HepG2 (cell line): Measurements from ENCODE around the gene BCO1. TPM values are rescaled to one million over a fixed set of nuclear protein-coding genes. Genes with fewer than 3 reads are reported as not detected.

Experiments used
- ATAC-seq: fragments of 200-7000 bp; cut with Tn5 transposase; 3 replicates; pipeline ENCODE4 v1.9.1; 2020; ENCODE audit warnings: mild to moderate bottlenecking, moderate library complexity
- BruUV-seq: library from RNA; stranded (reverse); fragments of 400-500 nt; replicated peaks from 2 replicates; lab custom pipeline; 2021; lab: Mats Ljungman, UMichigan
- CTCF ChIA-PET: fragments of 300-600 bp; formaldehyde crosslinking; extraction: SDS; loops from one replicate; lab custom pipeline; 2021; ENCODE audit warnings: low total read pairs, inconsistent platforms, low intra/inter-chr PET ratio; lab: Yijun Ruan, JAX
- POLR2A ChIA-PET: fragments of 350-600 bp; sonication (Branson Sonifier 250); formaldehyde crosslinking; loops from one replicate; lab custom pipeline; 2020; ENCODE audit warnings: antibody characterized with exemption, inconsistent platforms; lab: Yijun Ruan, JAX
- DNase-seq: peaks from one replicate; pipeline ENCODE4 v3.0.0-alpha.2; 2015; ENCODE audit warnings: low spot score
- FAIRE-seq: peaks from 3 replicates; lab custom pipeline; 2011; peaks lifted over from hg19 to GRCh38; lab: Jason Lieb, UNC
- H2AFZ ChIP-seq: one replicate; pipeline ENCODE4 v1.6.1; 2011; ENCODE audit warnings: low read length, inconsistent platforms
- H3K27ac ChIP-seq: fragments of 300-600 bp; 3 replicates; pipeline ENCODE4 v1.8.0; 2011; ENCODE audit warnings: mixed run types, mild to moderate bottlenecking, mixed read lengths, low read length, inconsistent platforms; ENCODE audit not compliant: insufficient read depth; ENCODE audit errors: extremely low read length
- H3K27me3 ChIP-seq, 2 experiments: fragments of 200-600 bp in 1 of 2; 2 replicates in 1 of 2; 3 replicates in 1 of 2; pipeline versions ENCODE4 v1.6.0 to v1.8.0; 2011; ENCODE audit warnings: low read length in 2 of 2, mild to moderate bottlenecking in 2 of 2, moderate library complexity in 2 of 2, inconsistent platforms in 1 of 2; ENCODE audit not compliant: insufficient read depth in 2 of 2, control insufficient read depth in 1 of 2
- H3K36me3 ChIP-seq, 2 experiments: fragments of 200-600 bp in 1 of 2; replicated peaks in 1 of 2; 2 replicates in 1 of 2; 3 replicates in 1 of 2; pipeline versions ENCODE4 v1.5.1 to v1.8.0; 2011; ENCODE audit warnings: low read length in 2 of 2, inconsistent platforms in 1 of 2; ENCODE audit not compliant: insufficient read depth in 2 of 2, control insufficient read depth in 1 of 2
- H3K4me1 ChIP-seq: 2 replicates; pipeline ENCODE4 v1.5.1; 2012; ENCODE audit warnings: low read length, inconsistent platforms; ENCODE audit not compliant: insufficient read depth
- H3K4me2 ChIP-seq: 2 replicates; pipeline ENCODE4 v1.6.0; 2011; ENCODE audit warnings: low read depth, low read length, inconsistent platforms
- H3K4me3 ChIP-seq, 3 experiments: fragments of 200-600 bp in 1 of 3; sonication (generic), shearing (Covaris generic) in 1 of 3; replicated peaks in 1 of 3; 2 replicates each; pipeline ENCODE4 v1.5.1; 2011 to 2016; ENCODE audit warnings: low read length in 3 of 3, inconsistent platforms in 2 of 3, low read depth in 2 of 3, mild to moderate bottlenecking in 2 of 3, control low read depth in 1 of 3, mixed read lengths in 1 of 3; ENCODE audit not compliant: insufficient read depth in 1 of 3
- H3K79me2 ChIP-seq: one replicate; pipeline ENCODE4 v1.6.1; 2011; ENCODE audit warnings: low read length, inconsistent platforms; ENCODE audit not compliant: insufficient read depth
- H3K9ac ChIP-seq: 2 replicates; pipeline ENCODE4 v1.6.0; 2011; ENCODE audit warnings: mild to moderate bottlenecking, low read depth, low read length, inconsistent platforms; ENCODE audit not compliant: insufficient read depth
- H3K9me3 ChIP-seq: 2 replicates; pipeline ENCODE4 v1.5.1; 2012; ENCODE audit warnings: mild to moderate bottlenecking, low read length
- H4K20me1 ChIP-seq: 2 replicates; pipeline ENCODE4 v1.6.0; 2011; ENCODE audit warnings: inconsistent platforms, mild to moderate bottlenecking, low read length, moderate library complexity; ENCODE audit not compliant: insufficient read depth
- HNF4G ChIP-seq, 2 experiments: sonication (generic) in 1 of 2; formaldehyde crosslinking in 1 of 2; IDR thresholded peaks; 2 replicates each; pipeline versions ENCODE4 v1.4.0 to v1.6.1; 2011 to 2020; ENCODE audit warnings: borderline replicate concordance in 2 of 2, low read depth in 2 of 2, mild to moderate bottlenecking in 2 of 2, low read length in 1 of 2, missing genetic modification reagents in 1 of 2, moderate library complexity in 1 of 2
- KLF15 ChIP-seq: sonication (generic); formaldehyde crosslinking; IDR thresholded peaks from 2 replicates; pipeline ENCODE4 v1.8.1; 2023; ENCODE audit warnings: borderline replicate concordance, mild to moderate bottlenecking, inconsistent platforms, missing genetic modification reagents, mixed read lengths
- MXI1 ChIP-seq: IDR thresholded peaks from 3 replicates; pipeline ENCODE4 v1.6.1; 2012; ENCODE audit warnings: low read depth, low read length, inconsistent platforms, borderline replicate concordance
- RXRA ChIP-seq: sonication (generic); formaldehyde crosslinking; IDR thresholded peaks from 2 replicates; pipeline ENCODE4 v1.5.1; 2020; ENCODE audit warnings: missing genetic modification reagents
- ZNF274 ChIP-seq: sonication (generic); formaldehyde crosslinking; IDR thresholded peaks from 2 replicates; pipeline ENCODE4 v1.5.1; 2020; ENCODE audit warnings: mild to moderate bottlenecking, missing genetic modification reagents
- whole genome bisulfite sequencing: methylation state at CpG from one replicate; pipeline ENCODE4 v1.1.6; 2017; ENCODE audit warnings: low lambda C conversion rate; 5-methylcytosine and 5-hydroxymethylcytosine counted together
- in situ Hi-C: cut with HindIII; loops from 2 replicates; pipeline ENCODE4 v1.10.0; 2017; ENCODE audit warnings: low pct_unique_long_range_greater_than_20kb; ENCODE audit not compliant: extremely low pct_ligation_motif_present
- intact Hi-C: fragments of 100-400 bp; cut with micrococcal nuclease; formaldehyde crosslinking; loops from one replicate; pipeline ENCODE4 v1.10.0; 2022; ENCODE audit not compliant: unreplicated experiment
- polyA plus RNA-seq, 8 experiments: library from polyadenylated mRNA; depleted of rRNA in 3 of 8; stranded (reverse) in 7 of 8; unstranded in 1 of 8; fragments of >200 nt; fragmentation: Illumina TruSeq in 4 of 8; extraction: Trizol in 4 of 8; gene quantifications; 2 replicates each; pipeline versions ENCODE4 v1.2.1 to v1.2.3, GENCODE V29; 2011 to 2016; ENCODE audit warnings: low read depth in 4 of 8, missing spikeins in 1 of 8, mixed read lengths in 1 of 8; ENCODE audit not compliant: insufficient read depth in 1 of 8
- total RNA-seq, 5 experiments: library from RNA; depleted of rRNA; stranded (reverse); fragments of >200 nt; fragmentation: Illumina TruSeq; extraction: Trizol; gene quantifications; 2 replicates each; pipeline ENCODE4 v1.2.3, GENCODE V29; 2016; ENCODE audit warnings: low read depth in 1 of 5

BCO1 gene
- total and polyA plus RNA-seq, 2 of the 13 experiments (the other 11 are each of a cell fraction or from before 2014, with no cell fraction given): 0.11 TPM; not detected in 1

- Histone ChIP-seq H3K9ac (no peak overlapping the region), H3K27ac (no peak overlapping the region), H3K36me3 (peaks cover 2 to 4% of the 10 kb centered on the region in 2 experiments; a peak in 2 of 5 replicates), H3K4me2 (no peak overlapping the region), H3K9me3 (no peaks in the 10 kb centered on the region), H3K4me1 (no peaks in the 10 kb centered on the region), H3K4me3 (no peak overlapping the region), H4K20me1 (0 out of 2 replicates have a peak, but pooled peaks cover 2% of the 10 kb centered on the region), H3K79me2 (peaks cover 51% of the 10 kb centered on the region), H3K27me3 (no peaks in the 10 kb centered on the region), H2AFZ (no peak overlapping the region)
- ATAC-seq: no peak
- in situ Hi-C loops (no loop called here), intact Hi-C loops (no loop called here)
- WGBS: 97% methylated on average over 6 of the region's 6 CpGs
- TF ChIP-seq ZNF274 (CRISPR knock-in tag) (no peak), RXRA (CRISPR knock-in tag) (no peak), KLF15 (CRISPR knock-in tag) (no peak)
- CTCF ChIA-PET: no interaction called here
- BruUV-seq: no TSS peak
- FAIRE-seq: no peak
- DNase-seq: no peak
- POLR2A ChIA-PET: no interaction called here
These were observed 86.3 kb downstream of the BCO1 start for GRCh38 chr16:81324808-81325207.

- no TSS peak for BruUV-seq
- DNase-seq (no peak), FAIRE-seq (no peak)
- H3K79me2 ChIP-seq: peaks cover 29% of the 10 kb centered on the region
- no peaks in the 10 kb centered on the region for H3K9me3 ChIP-seq
- H3K27ac ChIP-seq: no peak overlapping the region
- ChIA-PET POLR2A (no interaction called here), CTCF (no interaction called here)
- H3K4me1 ChIP-seq: no peaks in the 10 kb centered on the region
- H4K20me1 ChIP-seq: 0 out of 2 replicates have a peak, but pooled peaks cover 2% of the 10 kb centered on the region
- H3K36me3 ChIP-seq: peaks cover 2 to 4% of the 10 kb centered on the region in 2 experiments; a peak in 2 of 5 replicates
- H3K4me2 ChIP-seq: no peak overlapping the region
- H3K9ac ChIP-seq: no peak overlapping the region
- TF ChIP-seq MXI1 (no peak), HNF4G (IDR thresholded peaks at IDR 0.05; ENCODE audit: borderline replicate concordance, low read depth, low read length) (no peak), HNF4G (CRISPR knock-in tag; IDR thresholded peaks at IDR 0.05; ENCODE audit: borderline replicate concordance, low read depth) (no peak)
- TF ChIP-seq, all 625 proteins: peak for 0
- Histone ChIP-seq H3K27me3 (no peaks in the 10 kb centered on the region), H2AFZ (no peak overlapping the region), H3K4me3 (no peak overlapping the region)
- WGBS: 94% methylated on average over 5 of the region's 5 CpGs
- intact Hi-C loops (no loop called here), in situ Hi-C loops (no loop called here)
- no peak for ATAC-seq
These were observed 88.5 kb downstream of the BCO1 start for GRCh38 chr16:81327011-81327410.
